ENCODE measurements around the gene OSBPL5. TPM values are rescaled to one million over a fixed set of nuclear protein-coding genes. Genes with fewer than 3 reads are reported as not detected.

OSBPL5 gene
- total and polyA plus RNA-seq, 2 donors: 22.4 to 40.5 TPM

- Histone ChIP-seq H3K4me1 (ENCODE audit: insufficient read depth) (no peaks in the 10 kb centered on the region), H3K27ac (ENCODE audit: low read depth) (no peak overlapping the region), H3K4me3 (ENCODE audit: low read depth, low read length) (no peak overlapping the region), H3K36me3 (ENCODE audit: insufficient read depth) (no peaks in the 10 kb centered on the region)
- 69% methylated on average over 28 of the region's 28 CpGs for WGBS
- no peak for DNase-seq (ENCODE audit: extremely low spot score)
Observed at GRCh38 chr11:3138178-3139085, 26.7 kb downstream of the OSBPL5 start.

GRCh38 chr11:3137486-3138177, 27.5 kb downstream of the OSBPL5 start:
- no peak for DNase-seq (ENCODE audit: extremely low spot score)
- 84% methylated on average over 17 of the region's 17 CpGs for WGBS
- no peak overlapping the region for H3K4me3 ChIP-seq (ENCODE audit: low read depth, low read length)
- no peaks in the 10 kb centered on the region for H3K36me3 ChIP-seq (ENCODE audit: insufficient read depth)
- H3K4me1 ChIP-seq (ENCODE audit: insufficient read depth): no peaks in the 10 kb centered on the region
- no peak overlapping the region for H3K27ac ChIP-seq (ENCODE audit: low read depth)

DNA sequence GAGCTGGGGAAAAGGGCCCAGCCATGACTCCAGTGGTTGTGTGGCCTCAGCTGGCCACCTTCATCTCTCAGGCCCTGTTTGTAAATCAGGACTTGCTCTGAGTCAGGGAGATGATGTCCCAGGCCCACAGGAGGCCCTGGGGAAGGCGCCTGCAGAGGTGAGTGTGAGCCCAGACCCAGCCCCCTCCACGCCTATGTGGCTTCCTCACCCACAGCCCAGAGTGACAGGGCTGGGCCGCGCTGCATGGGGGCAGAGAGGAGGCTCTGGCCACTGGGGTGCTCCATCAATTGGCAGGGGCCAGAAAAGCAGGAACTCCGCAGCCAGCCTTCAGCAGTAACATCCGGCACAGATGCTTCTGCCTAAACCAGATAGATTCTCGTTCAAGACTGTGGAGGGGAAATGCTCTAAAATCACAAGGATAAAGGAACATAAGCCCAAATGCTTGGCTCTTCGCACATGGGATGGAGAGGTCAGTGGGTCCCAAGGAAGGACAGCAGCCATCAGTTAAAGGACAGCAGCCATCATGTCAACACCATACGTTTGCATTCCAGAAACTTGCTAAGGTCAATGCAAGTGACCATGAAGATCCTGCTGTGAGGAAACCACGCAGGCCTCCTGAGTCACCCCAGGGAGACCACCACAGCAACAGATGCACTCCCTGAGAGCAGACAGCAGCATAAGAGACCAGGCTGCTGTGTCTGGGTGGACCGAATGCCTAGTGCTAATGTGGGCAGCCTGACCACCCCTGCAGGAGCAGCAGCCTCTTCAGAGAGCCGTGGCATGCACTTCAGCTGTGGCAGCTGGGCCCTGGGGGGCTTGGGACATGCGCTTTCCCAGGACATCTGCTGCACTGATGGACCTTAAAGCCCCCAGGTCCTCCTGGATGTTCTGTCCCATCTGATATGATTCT, 28.3 kb downstream of the OSBPL5 start:
- no peak overlapping the region for H3K4me3 ChIP-seq (ENCODE audit: low read depth, low read length)
- no peak for DNase-seq (ENCODE audit: extremely low spot score)
- WGBS: 94% methylated on average over 13 of the region's 13 CpGs
- no peaks in the 10 kb centered on the region for H3K36me3 ChIP-seq (ENCODE audit: insufficient read depth)
- H3K4me1 ChIP-seq (ENCODE audit: insufficient read depth): no peaks in the 10 kb centered on the region
- no peak overlapping the region for H3K27ac ChIP-seq (ENCODE audit: low read depth)

- 80% methylated on average over 15 of the region's 15 CpGs for WGBS
- Histone ChIP-seq H3K4me1 (ENCODE audit: insufficient read depth) (no peaks in the 10 kb centered on the region), H3K4me3 (ENCODE audit: low read depth, low read length) (no peak overlapping the region), H3K27ac (ENCODE audit: low read depth) (no peak overlapping the region), H3K36me3 (ENCODE audit: insufficient read depth) (no peaks in the 10 kb centered on the region)
- no peak for DNase-seq (ENCODE audit: extremely low spot score)
Observed at GRCh38 chr11:3135481-3136440, 29.3 kb downstream of the OSBPL5 start.

- WGBS: 69% methylated on average over 27 of the region's 27 CpGs
- Histone ChIP-seq H3K4me3 (ENCODE audit: low read depth, low read length) (no peak overlapping the region), H3K4me1 (ENCODE audit: insufficient read depth) (no peaks in the 10 kb centered on the region)
Observed at GRCh38 chr11:3134651-3135480, 30.2 kb downstream of the OSBPL5 start.

DNA sequence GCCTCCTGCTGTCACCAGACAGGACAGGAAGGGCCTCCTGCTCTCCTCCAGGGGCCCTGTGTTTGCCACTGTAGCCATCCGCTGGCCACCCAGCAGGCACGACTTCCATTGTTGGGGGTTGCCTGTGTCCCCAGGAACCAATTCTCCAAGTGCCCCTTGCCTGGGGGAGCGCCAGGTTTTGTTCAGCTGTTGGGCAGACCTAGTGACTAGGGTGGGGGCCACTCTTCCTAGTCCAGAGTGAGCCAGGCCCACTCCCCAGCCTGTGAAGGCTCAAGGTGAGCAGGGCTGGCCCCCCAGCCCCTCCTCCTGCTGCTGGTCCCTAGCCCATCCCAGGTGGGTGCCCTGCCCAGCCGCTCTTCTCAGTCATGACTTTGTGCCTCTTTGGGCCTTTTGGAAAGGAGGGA, 30.9 kb downstream of the OSBPL5 start:
- Histone ChIP-seq H3K27ac (ENCODE audit: low read depth) (no peak overlapping the region), H3K36me3 (ENCODE audit: insufficient read depth) (no peaks in the 10 kb centered on the region), H3K4me1 (ENCODE audit: insufficient read depth) (no peaks in the 10 kb centered on the region), H3K4me3 (ENCODE audit: low read depth, low read length) (no peak overlapping the region)
- 74% methylated on average over 4 of the region's 4 CpGs for WGBS
- DNase-seq (ENCODE audit: extremely low spot score): no peak

More at GRCh38 chr11:3134651-3135480, 30.2 kb downstream of the OSBPL5 start:
- no peaks in the 10 kb centered on the region for H3K36me3 ChIP-seq (ENCODE audit: insufficient read depth)
- no peak for DNase-seq (ENCODE audit: extremely low spot score)
- no peak overlapping the region for H3K27ac ChIP-seq (ENCODE audit: low read depth)

GRCh38 chr11:3133261-3134217, 31.6 kb downstream of the OSBPL5 start:
- H3K27ac ChIP-seq (ENCODE audit: low read depth): no peak overlapping the region
- DNase-seq (ENCODE audit: extremely low spot score): no peak
- no peak overlapping the region for H3K4me3 ChIP-seq (ENCODE audit: low read depth, low read length)
- H3K36me3 ChIP-seq (ENCODE audit: insufficient read depth): no peaks in the 10 kb centered on the region
- H3K4me1 ChIP-seq (ENCODE audit: insufficient read depth): no peaks in the 10 kb centered on the region
- WGBS: 89% methylated on average over 23 of the region's 23 CpGs

- no peaks in the 10 kb centered on the region for H3K36me3 ChIP-seq (ENCODE audit: insufficient read depth)
- WGBS: 90% methylated on average over 8 of the region's 8 CpGs
- no peaks in the 10 kb centered on the region for H3K4me1 ChIP-seq (ENCODE audit: insufficient read depth)
- no peak overlapping the region for H3K4me3 ChIP-seq (ENCODE audit: low read depth, low read length)
- H3K27ac ChIP-seq (ENCODE audit: low read depth): no peak overlapping the region
- no peak for DNase-seq (ENCODE audit: extremely low spot score)
Observed at GRCh38 chr11:3132831-3133260, 32.3 kb downstream of the OSBPL5 start.

DNA sequence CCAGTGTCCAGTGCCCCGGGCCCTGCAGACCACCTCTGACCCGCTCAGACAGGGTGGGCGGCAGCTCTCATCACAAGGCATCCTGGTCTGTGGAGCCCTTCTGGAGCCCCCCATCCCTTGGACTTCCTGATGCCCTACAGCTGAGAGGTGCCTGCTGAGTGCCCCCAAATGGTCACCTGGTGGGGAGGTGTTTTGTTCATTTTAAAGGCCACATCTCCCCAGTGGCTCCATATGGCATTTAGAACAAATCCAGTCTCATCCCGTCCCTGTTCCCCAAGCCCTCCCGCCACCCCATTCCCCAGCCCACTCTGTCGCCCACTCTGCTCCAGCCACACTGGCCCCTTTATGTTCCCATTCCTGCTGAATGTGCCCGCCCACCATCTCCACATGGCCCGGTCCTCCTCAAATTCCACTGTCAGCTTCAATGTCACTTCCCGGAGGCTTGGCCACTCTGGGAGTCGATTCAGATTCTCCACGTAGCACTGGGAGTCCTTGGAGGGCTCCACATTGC, 32.8 kb downstream of the OSBPL5 start:
- 85% methylated on average over 11 of the region's 11 CpGs for WGBS
- Histone ChIP-seq H3K4me3 (ENCODE audit: low read depth, low read length) (no peak overlapping the region), H3K27ac (ENCODE audit: low read depth) (no peak overlapping the region), H3K4me1 (ENCODE audit: insufficient read depth) (no peaks in the 10 kb centered on the region), H3K36me3 (ENCODE audit: insufficient read depth) (no peaks in the 10 kb centered on the region)
- DNase-seq (ENCODE audit: extremely low spot score): no peak

GRCh38 chr11:3131330-3131941, 33.7 kb downstream of the OSBPL5 start:
- H3K36me3 ChIP-seq (ENCODE audit: insufficient read depth): no peaks in the 10 kb centered on the region
- DNase-seq (ENCODE audit: extremely low spot score): no peak
- no peak overlapping the region for H3K27ac ChIP-seq (ENCODE audit: low read depth)
- no peak overlapping the region for H3K4me3 ChIP-seq (ENCODE audit: low read depth, low read length)
- WGBS: 97% methylated on average over 2 of the region's 2 CpGs
- H3K4me1 ChIP-seq (ENCODE audit: insufficient read depth): no peaks in the 10 kb centered on the region

All from urinary bladder (tissue), 4 donors.